HUES64 (cell line): ENCODE results near the gene KIAA0232. TPM values are rescaled to one million over a fixed set of nuclear protein-coding genes. Genes with fewer than 3 reads are reported as not detected.

Experiments
- H3K27ac ChIP-seq: 2 replicates; pipeline ENCODE4 v1.7.0; 2013; ENCODE audit warnings: low read depth, low read length, inconsistent platforms
- H3K27me3 ChIP-seq: 2 replicates; pipeline ENCODE4 v1.6.1; 2013; ENCODE audit warnings: mild to moderate bottlenecking, low read length; ENCODE audit not compliant: insufficient read depth
- H3K36me3 ChIP-seq: 2 replicates; pipeline ENCODE4 v1.6.1; 2013; ENCODE audit warnings: mild to moderate bottlenecking, low read length; ENCODE audit not compliant: insufficient read depth
- H3K4me1 ChIP-seq: 2 replicates; pipeline ENCODE4 v1.6.1; 2013; ENCODE audit warnings: mild to moderate bottlenecking, low read length, moderate library complexity; ENCODE audit not compliant: insufficient read depth
- H3K4me3 ChIP-seq: 2 replicates; pipeline ENCODE4 v1.5.1; 2013; ENCODE audit warnings: mild to moderate bottlenecking, low read length, moderate library complexity
- H3K9ac ChIP-seq: 2 replicates; pipeline ENCODE4 v1.6.1; 2013; ENCODE audit warnings: mild to moderate bottlenecking, low read depth, low read length
- H3K9me3 ChIP-seq: 2 replicates; pipeline ENCODE4 v1.6.1; 2013; ENCODE audit warnings: low read depth, low read length; ENCODE audit not compliant: insufficient read depth
- WGBS: fragments of 150-250, 120-280 bp; methylation state at CpG from one replicate; pipeline ENCODE4 v1.1.7; 2013; ENCODE audit warnings: missing lambda C conversion rate; 5-methylcytosine and 5-hydroxymethylcytosine counted together
- polyA plus RNA-seq, 2 experiments: library from polyadenylated mRNA; stranded (reverse); fragments of 50-300 nt; gene quantifications; one replicate each; pipeline ENCODE4 v1.2.3, GENCODE V29; 2013

Gene KIAA0232, protein sequence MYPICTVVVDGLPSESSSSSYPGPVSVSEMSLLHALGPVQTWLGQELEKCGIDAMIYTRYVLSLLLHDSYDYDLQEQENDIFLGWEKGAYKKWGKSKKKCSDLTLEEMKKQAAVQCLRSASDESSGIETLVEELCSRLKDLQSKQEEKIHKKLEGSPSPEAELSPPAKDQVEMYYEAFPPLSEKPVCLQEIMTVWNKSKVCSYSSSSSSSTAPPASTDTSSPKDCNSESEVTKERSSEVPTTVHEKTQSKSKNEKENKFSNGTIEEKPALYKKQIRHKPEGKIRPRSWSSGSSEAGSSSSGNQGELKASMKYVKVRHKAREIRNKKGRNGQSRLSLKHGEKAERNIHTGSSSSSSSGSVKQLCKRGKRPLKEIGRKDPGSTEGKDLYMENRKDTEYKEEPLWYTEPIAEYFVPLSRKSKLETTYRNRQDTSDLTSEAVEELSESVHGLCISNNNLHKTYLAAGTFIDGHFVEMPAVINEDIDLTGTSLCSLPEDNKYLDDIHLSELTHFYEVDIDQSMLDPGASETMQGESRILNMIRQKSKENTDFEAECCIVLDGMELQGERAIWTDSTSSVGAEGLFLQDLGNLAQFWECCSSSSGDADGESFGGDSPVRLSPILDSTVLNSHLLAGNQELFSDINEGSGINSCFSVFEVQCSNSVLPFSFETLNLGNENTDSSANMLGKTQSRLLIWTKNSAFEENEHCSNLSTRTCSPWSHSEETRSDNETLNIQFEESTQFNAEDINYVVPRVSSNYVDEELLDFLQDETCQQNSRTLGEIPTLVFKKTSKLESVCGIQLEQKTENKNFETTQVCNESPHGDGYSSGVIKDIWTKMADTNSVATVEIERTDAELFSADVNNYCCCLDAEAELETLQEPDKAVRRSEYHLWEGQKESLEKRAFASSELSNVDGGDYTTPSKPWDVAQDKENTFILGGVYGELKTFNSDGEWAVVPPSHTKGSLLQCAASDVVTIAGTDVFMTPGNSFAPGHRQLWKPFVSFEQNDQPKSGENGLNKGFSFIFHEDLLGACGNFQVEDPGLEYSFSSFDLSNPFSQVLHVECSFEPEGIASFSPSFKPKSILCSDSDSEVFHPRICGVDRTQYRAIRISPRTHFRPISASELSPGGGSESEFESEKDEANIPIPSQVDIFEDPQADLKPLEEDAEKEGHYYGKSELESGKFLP (N-terminal part only)
- 17.7 TPM for polyA plus RNA-seq (2013, experiment 1 of 2)
- 20.7 TPM for polyA plus RNA-seq (2013, experiment 2 of 2)

DNA sequence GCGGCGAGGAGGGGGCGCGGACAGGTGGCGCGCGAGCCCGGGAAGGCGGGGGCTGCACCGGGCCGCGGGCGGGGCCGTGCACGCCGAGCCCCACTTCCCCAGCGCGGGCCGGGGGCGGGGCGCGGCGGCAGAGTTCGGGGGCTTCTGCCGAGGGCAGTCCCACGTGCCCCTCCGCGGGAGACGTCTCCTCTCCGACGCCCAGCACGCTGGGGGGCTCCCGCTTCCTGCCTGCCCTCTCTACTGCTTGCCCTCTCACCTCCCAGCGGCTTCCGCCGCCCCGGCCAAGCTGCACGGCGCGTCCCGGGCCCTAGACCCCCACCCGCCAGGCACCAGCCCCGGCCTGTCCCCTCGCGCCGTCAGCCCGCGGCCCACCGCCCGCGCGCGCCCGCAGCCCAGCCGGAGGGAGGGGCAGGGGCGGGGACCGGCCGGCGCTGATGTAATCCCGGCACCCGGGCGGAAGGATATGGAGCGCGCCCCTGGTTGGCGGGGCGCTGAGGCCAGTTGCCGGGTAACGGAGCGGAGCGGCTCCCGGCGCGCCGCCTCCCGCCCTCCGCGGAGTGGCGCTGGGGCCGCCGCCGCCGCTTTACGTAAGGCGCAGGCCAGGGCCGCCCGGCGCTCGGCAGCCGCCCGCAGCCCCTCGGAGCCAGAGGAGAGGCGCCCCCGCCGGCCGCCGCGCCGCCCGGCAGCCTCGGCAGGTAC is at the start of gene KIAA0232:
Gene KIAA0232, plus strand, starts transcription at position 581 of the 699 bp plus-strand sequence. CDS start 41,727 bp downstream, outside the sequence.
- H3K36me3 ChIP-seq = peaks cover 3% of the 10 kb centered on the region; the same call in 1 of the 2 replicates
- H3K27ac ChIP-seq = peak within 1 kb of the TSS; percentile 90
- WGBS = under 1% methylated on average over 100 of the region's 100 CpGs
- no peaks in the 10 kb centered on the region for H3K9me3 ChIP-seq
- peaks cover 31% of the 10 kb centered on the region for H3K4me1 ChIP-seq
- peaks cover 13% of the 10 kb centered on the region; the same call in 1 of the 2 replicates for H3K27me3 ChIP-seq
- H3K9ac ChIP-seq = peak within 1 kb of the TSS; percentile 94
- H3K4me3 ChIP-seq = peak within 1 kb of the TSS; percentile 96

DNA sequence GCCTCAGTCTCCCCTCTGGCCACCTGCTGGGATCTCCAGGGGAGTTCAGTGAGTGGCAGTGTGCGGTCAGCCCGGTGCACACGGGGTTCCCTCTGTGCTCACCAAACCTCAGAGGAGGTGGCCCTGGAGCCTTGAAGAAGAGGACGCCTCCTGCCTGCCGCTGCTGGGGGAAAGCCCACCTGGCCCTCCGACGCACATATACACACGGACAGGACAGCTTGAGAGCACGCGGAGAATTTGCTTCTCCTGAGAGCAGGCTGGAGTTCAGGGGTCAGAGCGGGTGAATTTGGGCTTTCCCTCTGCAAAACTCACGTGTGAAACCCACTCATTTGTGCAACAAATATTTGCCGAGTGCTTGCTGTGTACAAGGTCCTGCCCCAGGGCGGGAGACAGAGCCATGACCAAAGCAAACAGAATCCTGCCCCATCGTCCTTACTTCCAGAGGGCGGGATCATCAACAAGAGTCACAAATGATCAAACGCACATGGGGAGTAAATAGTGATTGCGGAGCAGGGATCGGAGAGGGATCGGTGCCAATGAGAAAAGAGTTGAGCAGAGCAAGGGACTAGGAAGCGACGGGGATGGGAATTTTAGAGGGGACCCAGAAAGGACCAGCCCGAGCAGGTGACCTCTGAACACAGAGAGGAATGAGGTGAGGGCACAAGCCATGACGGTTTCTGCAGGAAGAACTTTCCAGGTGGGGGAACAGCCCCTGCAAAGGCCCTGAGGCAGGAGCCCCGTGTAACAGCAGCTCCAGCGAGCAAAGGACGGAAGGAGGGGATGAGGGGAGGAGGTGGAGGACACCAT is 49.0 kb upstream of the KIAA0232 start:
- no peak overlapping the region for H3K27ac ChIP-seq
- H3K9me3 ChIP-seq = no peaks in the 10 kb centered on the region
- no peaks in the 10 kb centered on the region; the same call in 1 of the 2 replicates for H3K4me1 ChIP-seq
- H3K9ac ChIP-seq = no peak overlapping the region
- no peaks in the 10 kb centered on the region for H3K27me3 ChIP-seq
- H3K4me3 ChIP-seq = no peak overlapping the region
- H3K36me3 ChIP-seq = no peaks in the 10 kb centered on the region
- WGBS = 90% methylated on average over 27 of the region's 27 CpGs

DNA sequence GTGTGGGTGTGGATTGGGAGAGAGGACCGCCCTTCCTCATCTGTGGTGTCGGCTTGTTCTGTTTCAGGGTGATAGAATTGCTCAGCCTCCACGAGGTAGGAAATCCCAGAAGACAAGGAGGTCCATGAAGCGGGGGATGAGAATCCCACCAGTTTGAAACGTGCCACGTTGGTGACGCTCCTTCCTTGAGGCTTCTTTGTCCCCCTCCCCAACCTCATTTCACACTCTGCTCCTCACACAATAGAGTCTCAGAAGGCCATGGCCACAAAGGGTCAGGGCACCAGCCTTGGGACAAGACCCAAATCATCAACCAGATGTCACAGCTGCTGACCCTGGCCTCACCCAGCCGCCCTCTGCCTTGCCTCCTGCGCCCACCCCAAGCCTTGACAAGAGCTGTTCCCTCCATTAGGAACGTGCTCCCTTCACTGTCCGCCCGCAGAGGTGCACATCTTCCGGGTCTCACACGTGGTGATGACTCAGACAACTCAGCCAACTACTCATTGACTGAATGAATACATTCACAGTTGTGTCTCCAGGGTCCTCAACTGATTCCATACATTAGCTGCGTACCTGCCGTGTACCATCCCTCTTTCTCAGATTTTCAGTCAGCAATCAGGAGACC is 48.3 kb upstream of the KIAA0232 start:
- Histone ChIP-seq H3K27ac (no peak overlapping the region), H3K9ac (no peak overlapping the region), H3K4me3 (no peak overlapping the region), H3K27me3 (no peaks in the 10 kb centered on the region), H3K4me1 (no peaks in the 10 kb centered on the region; the same call in 1 of the 2 replicates), H3K9me3 (no peaks in the 10 kb centered on the region; the same call in 1 of the 2 replicates), H3K36me3 (no peaks in the 10 kb centered on the region)
- 92% methylated on average over 16 of the region's 16 CpGs for WGBS

DNA sequence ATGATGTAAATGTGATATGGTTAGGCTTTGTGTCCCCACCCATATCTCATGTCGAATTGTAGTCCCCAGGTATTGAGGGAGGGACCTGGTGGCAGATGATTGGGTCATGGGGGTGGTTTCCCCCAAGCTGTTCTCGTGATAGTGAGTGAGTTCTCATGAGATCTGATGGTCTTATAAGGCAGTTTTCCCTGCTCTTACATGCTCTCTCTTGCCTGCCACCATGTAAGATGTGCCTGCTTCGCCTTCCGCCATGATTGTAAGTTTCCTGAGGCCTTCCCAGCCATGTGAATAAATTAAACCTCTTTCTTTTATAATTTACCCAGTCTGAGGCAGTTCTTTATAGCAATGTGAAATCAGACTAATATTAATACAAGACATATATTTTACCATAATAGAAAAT is 42.6 kb upstream of the KIAA0232 start:
- Histone ChIP-seq H3K4me3 (no peak overlapping the region), H3K9me3 (no peaks in the 10 kb centered on the region; the same call in 1 of the 2 replicates), H3K4me1 (no peaks in the 10 kb centered on the region), H3K27ac (no peak overlapping the region), H3K9ac (no peak overlapping the region), H3K27me3 (no peaks in the 10 kb centered on the region), H3K36me3 (no peaks in the 10 kb centered on the region)
- WGBS = 84% methylated on average over 4 of the region's 4 CpGs

DNA sequence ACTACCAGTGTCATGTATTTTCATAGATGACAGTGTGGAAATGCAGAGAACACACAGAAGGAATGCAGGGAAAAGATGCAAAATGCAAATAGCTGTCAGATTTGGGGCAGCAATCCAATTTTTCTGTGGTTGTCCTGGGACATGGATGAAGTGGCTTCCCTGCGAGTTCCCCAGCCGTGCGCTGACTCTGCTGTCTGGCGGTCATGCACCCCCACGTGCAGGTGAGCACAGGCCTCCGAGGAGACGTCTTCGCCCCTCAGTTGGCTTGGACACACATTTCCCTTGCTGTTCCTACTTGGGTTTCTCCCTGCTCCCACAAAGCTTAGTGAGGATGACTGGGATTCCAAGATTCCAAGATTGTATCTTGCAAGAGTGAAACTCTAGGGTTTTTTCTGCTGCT is 42.2 kb upstream of the KIAA0232 start:
- WGBS = 93% methylated on average over 8 of the region's 8 CpGs
- no peaks in the 10 kb centered on the region for H3K36me3 ChIP-seq

DNA sequence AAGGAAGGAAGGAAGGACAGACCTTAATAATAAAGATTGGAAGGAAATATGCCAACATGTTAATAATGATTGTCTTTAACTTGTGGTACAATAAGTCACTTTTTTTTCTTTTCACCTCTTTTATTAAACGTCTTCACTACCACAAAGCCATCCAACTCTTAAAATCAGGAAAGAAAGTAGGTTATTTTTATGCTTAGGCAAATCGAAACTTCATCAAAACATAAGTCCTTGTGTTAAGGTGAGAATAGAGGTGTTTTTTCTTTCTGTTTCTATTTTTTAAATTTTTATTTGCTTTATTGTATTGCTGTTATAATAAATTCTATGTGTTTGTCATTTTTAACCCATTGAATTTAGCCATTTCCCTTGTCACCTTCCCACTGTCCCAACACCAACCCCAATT is 40.0 kb upstream of the KIAA0232 start:
- no peak overlapping the region for H3K4me3 ChIP-seq
- no peaks in the 10 kb centered on the region for H3K4me1 ChIP-seq
- WGBS = no CpG with 5 or more reads among the region's 2 CpGs
- no peaks in the 10 kb centered on the region for H3K36me3 ChIP-seq
- H3K27me3 ChIP-seq = no peaks in the 10 kb centered on the region
- H3K9ac ChIP-seq = no peak overlapping the region
- no peaks in the 10 kb centered on the region; the same call in 1 of the 2 replicates for H3K9me3 ChIP-seq
- H3K27ac ChIP-seq = no peak overlapping the region

More for the DNA sequence above, 42.2 kb upstream of the KIAA0232 start:
- Histone ChIP-seq H3K9me3 (no peaks in the 10 kb centered on the region; the same call in 1 of the 2 replicates), H3K27me3 (no peaks in the 10 kb centered on the region), H3K4me1 (no peaks in the 10 kb centered on the region), H3K9ac (no peak overlapping the region), H3K27ac (no peak overlapping the region), H3K4me3 (no peak overlapping the region)

DNA sequence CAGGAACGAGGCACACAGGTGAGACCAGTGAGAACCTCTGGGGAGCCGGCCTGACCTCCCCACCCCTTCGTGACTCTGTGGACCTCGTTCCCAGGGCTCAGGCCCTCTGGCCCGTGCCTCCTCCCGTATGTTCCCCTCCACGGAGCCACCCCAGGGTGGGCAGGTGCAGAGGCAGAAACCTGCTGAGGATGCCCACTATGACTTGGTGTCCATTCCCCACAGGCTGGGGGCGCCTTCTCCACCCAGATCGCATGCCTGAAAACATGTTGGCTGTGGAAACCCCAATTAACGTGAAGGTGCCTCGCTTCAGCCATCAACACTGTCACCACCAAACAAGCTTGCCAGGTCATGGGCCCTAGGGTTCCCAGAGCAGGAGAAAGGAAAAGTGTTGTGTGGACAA is 39.5 kb upstream of the KIAA0232 start:
- H3K9ac ChIP-seq = no peak overlapping the region
- no peaks in the 10 kb centered on the region; the same call in 1 of the 2 replicates for H3K9me3 ChIP-seq
- H3K4me3 ChIP-seq = no peak overlapping the region
- 83% methylated on average over 11 of the region's 11 CpGs for WGBS
- no peak overlapping the region for H3K27ac ChIP-seq
- no peaks in the 10 kb centered on the region for H3K36me3 ChIP-seq
- H3K27me3 ChIP-seq = no peaks in the 10 kb centered on the region
- no peaks in the 10 kb centered on the region for H3K4me1 ChIP-seq

DNA sequence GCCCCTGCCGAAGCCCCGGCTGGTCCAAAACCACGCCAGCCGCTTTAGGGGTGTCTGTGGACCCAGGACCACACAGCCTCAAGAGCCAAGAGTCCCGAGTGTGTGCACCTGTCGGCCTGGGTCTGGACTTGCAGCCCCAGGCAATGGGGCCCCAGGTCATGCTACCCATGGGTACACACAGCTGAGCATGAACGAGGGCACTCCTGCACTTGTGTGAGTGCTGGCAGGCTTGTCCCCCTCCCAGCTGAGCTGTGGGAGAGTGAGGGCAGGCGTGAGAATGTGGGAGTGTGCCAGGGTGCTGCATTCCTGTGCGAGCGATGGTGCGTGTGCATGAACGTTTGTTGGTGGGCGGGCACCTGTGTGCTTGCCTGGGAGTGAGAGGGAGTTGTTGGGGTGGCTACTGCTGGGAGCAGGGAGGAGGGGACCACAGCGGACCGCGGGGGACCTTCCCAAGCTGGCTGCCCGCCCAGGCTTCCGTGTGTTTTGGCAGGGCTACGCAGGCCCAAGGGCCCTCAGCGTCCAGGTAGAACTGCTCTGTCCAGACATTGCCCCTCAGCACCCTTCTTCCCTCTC is 35.7 kb upstream of the KIAA0232 start:
- H3K9ac ChIP-seq = no peak overlapping the region
- no peaks in the 10 kb centered on the region for H3K4me1 ChIP-seq

DNA sequence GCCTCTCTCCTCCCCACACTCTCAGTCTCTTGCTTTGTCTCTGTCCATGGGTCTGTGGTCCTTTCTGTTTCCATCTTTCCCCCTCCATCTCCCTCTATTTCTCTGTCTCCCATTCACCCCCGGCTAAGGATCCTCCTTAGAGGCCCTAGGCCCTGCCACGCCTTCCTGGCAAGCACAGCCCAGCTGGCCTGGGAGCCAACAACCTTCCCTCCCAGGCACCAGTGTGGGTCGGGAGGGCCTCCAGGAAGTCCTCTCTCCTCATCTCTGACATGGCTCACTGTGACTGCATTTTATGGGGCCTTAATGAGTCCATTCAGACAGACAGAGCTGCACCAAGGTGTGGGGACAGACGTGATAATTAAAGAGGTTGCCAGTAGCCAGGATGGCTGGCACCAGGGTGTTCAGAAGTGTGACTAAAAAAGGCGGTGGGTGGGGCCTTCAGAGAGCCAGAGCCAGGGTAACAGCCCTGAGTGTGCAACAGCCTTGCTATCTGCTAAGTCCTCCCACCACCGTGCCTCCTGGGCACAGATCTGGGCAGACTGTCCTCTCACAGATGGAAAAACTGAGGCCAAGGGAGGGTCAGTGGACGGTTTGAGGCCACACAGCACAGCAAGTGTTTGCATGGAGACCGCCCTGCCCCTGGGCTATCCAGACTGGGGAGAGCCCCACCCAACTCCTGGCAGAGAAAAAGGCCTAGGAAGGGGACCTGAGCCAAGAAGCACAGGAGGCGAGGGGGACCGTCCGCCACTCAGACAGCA is 35.1 kb upstream of the KIAA0232 start:
- no peaks in the 10 kb centered on the region for H3K9me3 ChIP-seq
- H3K4me1 ChIP-seq = no peaks in the 10 kb centered on the region
- no peaks in the 10 kb centered on the region for H3K36me3 ChIP-seq
- H3K4me3 ChIP-seq = no peak overlapping the region
- 88% methylated on average over 11 of the region's 11 CpGs for WGBS
- no peaks in the 10 kb centered on the region for H3K27me3 ChIP-seq
- no peak overlapping the region for H3K9ac ChIP-seq
- H3K27ac ChIP-seq = no peak overlapping the region

More for the DNA sequence above, 35.7 kb upstream of the KIAA0232 start:
- Histone ChIP-seq H3K36me3 (no peaks in the 10 kb centered on the region), H3K9me3 (no peaks in the 10 kb centered on the region), H3K27me3 (no peaks in the 10 kb centered on the region), H3K27ac (no peak overlapping the region), H3K4me3 (no peak overlapping the region)
- 90% methylated on average over 20 of the region's 20 CpGs for WGBS
